ENCODE measurements around the gene ZNF662.

- TF ChIP-seq, protein P1, sequence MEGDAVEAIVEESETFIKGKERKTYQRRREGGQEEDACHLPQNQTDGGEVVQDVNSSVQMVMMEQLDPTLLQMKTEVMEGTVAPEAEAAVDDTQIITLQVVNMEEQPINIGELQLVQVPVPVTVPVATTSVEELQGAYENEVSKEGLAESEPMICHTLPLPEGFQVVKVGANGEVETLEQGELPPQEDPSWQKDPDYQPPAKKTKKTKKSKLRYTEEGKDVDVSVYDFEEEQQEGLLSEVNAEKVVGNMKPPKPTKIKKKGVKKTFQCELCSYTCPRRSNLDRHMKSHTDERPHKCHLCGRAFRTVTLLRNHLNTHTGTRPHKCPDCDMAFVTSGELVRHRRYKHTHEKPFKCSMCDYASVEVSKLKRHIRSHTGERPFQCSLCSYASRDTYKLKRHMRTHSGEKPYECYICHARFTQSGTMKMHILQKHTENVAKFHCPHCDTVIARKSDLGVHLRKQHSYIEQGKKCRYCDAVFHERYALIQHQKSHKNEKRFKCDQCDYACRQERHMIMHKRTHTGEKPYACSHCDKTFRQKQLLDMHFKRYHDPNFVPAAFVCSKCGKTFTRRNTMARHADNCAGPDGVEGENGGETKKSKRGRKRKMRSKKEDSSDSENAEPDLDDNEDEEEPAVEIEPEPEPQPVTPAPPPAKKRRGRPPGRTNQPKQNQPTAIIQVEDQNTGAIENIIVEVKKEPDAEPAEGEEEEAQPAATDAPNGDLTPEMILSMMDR (IDR thresholded peaks at IDR 0.05): no peak
- no peak for TF ChIP-seq POLR2A (IDR thresholded peaks at IDR 0.05)
These were observed 33.2 kb upstream of the ZNF662 start for GRCh38 chr3:42872718-42873117.

Data from prostate gland (tissue), 2 donors.